ENCODE results near the gene CCDC69.
"Not testable (repeated sequence)": the region's sequence is repeated elsewhere in the genome, so short reads cannot be mapped to it uniquely, and the experiment has no call there.

The CCDC69 gene

GRCh38 chr5:151192626-151193025 is 31.3 kb downstream of the CCDC69 start:
- DNase-seq (ENCODE audit: low spot score), result no peak

- DNase-seq (ENCODE audit: low spot score), result no peak
Measured at GRCh38 chr5:151191661-151192060, 32.2 kb downstream of the CCDC69 start.

- no peak for DNase-seq (ENCODE audit: low spot score)
Measured at GRCh38 chr5:151189151-151189550, 34.7 kb downstream of the CCDC69 start.

GRCh38 chr5:151186538-151186937 is 37.4 kb downstream of the CCDC69 start:
- no peak for DNase-seq (ENCODE audit: low spot score)

GRCh38 chr5:151186052-151186451 is 37.8 kb downstream of the CCDC69 start:
- no peak for DNase-seq (ENCODE audit: low spot score)

GRCh38 chr5:151184316-151185042 is 39.4 kb downstream of the CCDC69 start:
- no peak for DNase-seq (ENCODE audit: low spot score)

GRCh38 chr5:151183456-151184245 is 40.2 kb downstream of the CCDC69 start:
- no peak for DNase-seq (ENCODE audit: low spot score)

- DNase-seq (ENCODE audit: low spot score), result no peak
Measured at GRCh38 chr5:151182976-151183375, 40.9 kb downstream of the CCDC69 start.

GRCh38 chr5:151182524-151182900 is 41.4 kb downstream of the CCDC69 start:
- no peak for DNase-seq (ENCODE audit: low spot score)

GRCh38 chr5:151181818-151182523 is 41.9 kb downstream of the CCDC69 start:
- DNase-seq (ENCODE audit: low spot score), result no peak

GRCh38 chr5:151180291-151180690 is 43.6 kb downstream of the CCDC69 start:
- DNase-seq (ENCODE audit: low spot score), result no peak

GRCh38 chr5:151179489-151179840 is 44.4 kb downstream of the CCDC69 start:
- no peak for DNase-seq (ENCODE audit: low spot score)

GRCh38 chr5:151178777-151179488 is 45.0 kb downstream of the CCDC69 start:
- no peak for DNase-seq (ENCODE audit: low spot score)

GRCh38 chr5:151178372-151178771 is 45.5 kb downstream of the CCDC69 start:
- DNase-seq (ENCODE audit: low spot score), result no peak

- DNase-seq (ENCODE audit: low spot score), result not testable (repeated sequence)
Measured at GRCh38 chr5:151176268-151176667, 47.6 kb downstream of the CCDC69 start.

- DNase-seq (ENCODE audit: low spot score), result no peak
Measured at GRCh38 chr5:151174612-151175101, 49.2 kb downstream of the CCDC69 start.

GRCh38 chr5:151173711-151174611 is 49.9 kb downstream of the CCDC69 start:
- DNase-seq (ENCODE audit: low spot score), result no peak

GRCh38 chr5:151171529-151171928 is 52.4 kb downstream of the CCDC69 start:
- no peak for DNase-seq (ENCODE audit: low spot score)

GRCh38 chr5:151168602-151169344 is 55.1 kb downstream of the CCDC69 start:
- no peak for DNase-seq (ENCODE audit: low spot score)

GRCh38 chr5:151167022-151167421 is 56.9 kb downstream of the CCDC69 start:
- no peak for DNase-seq (ENCODE audit: low spot score)
